ENCODE data around the gene EMSY.

EMSY gene

DNA sequence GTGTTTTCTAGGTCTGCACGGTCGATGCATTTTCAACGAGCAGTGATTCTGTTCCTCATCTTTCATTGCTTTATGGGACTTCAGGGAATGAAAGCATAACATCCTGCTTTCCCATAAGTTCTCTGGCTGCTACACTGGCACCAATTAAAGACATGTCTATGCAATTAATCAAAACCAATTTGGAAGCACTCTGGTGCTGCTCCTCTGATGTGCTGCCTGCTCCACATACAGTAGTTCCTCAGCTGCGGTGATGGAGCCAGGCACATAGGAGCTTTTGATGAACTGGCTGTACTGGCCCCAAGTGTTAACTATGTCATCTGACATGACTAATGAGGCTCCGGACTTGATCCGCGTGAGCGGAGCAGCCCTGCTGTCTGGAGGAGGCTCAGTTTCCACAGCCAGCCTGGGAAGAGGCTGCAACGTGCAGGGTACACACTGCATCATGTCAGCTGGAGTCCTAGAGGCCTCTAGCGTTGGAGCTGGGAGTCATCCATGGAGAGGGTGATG, 33.9 kb upstream of the EMSY start:
- Histone ChIP-seq H3K18ac (ENCODE audit: low read length) (no peak overlapping the region), H4K8ac (ENCODE audit: low read depth, low read length) (no peak overlapping the region), H3K14ac (ENCODE audit: low read length) (no peak overlapping the region), H4K12ac (ENCODE audit: low read depth, low read length) (no peak overlapping the region), H2AK5ac (ENCODE audit: low read length) (no peak overlapping the region), H2BK12ac (ENCODE audit: low read length) (no peak overlapping the region), H3K9me3 (ENCODE audit: insufficient read depth, low read depth, low read length) (no peaks in the 10 kb centered on the region), H3K4me1 (ENCODE audit: control insufficient read depth in 1 of 2, insufficient read depth in 2 of 2, low read length in 2 of 2) (no peaks in the 10 kb centered on the region), H2AFZ (ENCODE audit: insufficient read depth, low read length, poor library complexity) (no peak overlapping the region), H3K79me1 (ENCODE audit: low read length) (no peaks in the 10 kb centered on the region), H3K79me2 (ENCODE audit: control insufficient read depth, insufficient read depth, low read length, poor library complexity) (no peaks in the 10 kb centered on the region), H2BK120ac (ENCODE audit: insufficient read depth, low read length, poor library complexity) (no peak overlapping the region), H2BK5ac (ENCODE audit: low read depth, low read length, poor library complexity) (no peak overlapping the region), H3K36me3 (ENCODE audit: control insufficient read depth in 1 of 2, insufficient read depth in 2 of 2, low read length in 2 of 2) (no peaks in the 10 kb centered on the region), H3K9ac (ENCODE audit: low read length) (no peak overlapping the region), H3K4me2 (ENCODE audit: low read length) (no peak overlapping the region), H3K27ac (ENCODE audit: low read depth, low read length) (no peak overlapping the region), H3K4ac (ENCODE audit: low read depth, low read length) (no peak overlapping the region), H3K23ac (ENCODE audit: low read length) (no peak overlapping the region), H3K27me3 (ENCODE audit: insufficient read depth, low read length) (no peaks in the 10 kb centered on the region), H3K4me3 (ENCODE audit: low read depth, low read length) (no peak overlapping the region), H4K91ac (ENCODE audit: low read depth, low read length) (no peak overlapping the region)
- no CpG with 5 or more reads among the region's 10 CpGs for WGBS (ENCODE audit: extremely low coverage, insufficient coverage, insufficient read length)
- no peak for DNase-seq

DNA sequence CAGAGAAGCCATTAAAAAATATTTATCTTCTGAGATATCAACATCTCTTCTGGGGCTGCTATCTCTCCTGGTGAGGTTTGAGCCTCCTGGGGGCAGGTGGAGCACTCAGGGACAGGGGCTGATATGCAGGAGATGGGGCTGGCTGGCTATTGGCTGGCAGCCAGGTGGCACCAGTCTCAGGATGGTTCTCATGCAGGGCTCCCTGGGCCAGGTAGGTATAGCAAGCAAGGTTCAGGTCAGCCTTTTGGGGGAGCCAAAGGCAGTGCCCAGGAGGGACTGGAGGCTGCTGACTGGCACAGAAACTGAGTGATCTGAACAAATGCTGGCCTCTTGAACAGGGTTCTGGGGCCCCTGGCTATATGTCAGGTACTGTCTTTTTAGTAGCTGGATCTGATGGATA, 29.7 kb upstream of the EMSY start:
- Histone ChIP-seq H2BK12ac (ENCODE audit: low read length) (no peak overlapping the region), H2AFZ (ENCODE audit: insufficient read depth, low read length, poor library complexity) (no peak overlapping the region), H3K4me3 (ENCODE audit: low read depth, low read length) (no peak overlapping the region), H2BK5ac (ENCODE audit: low read depth, low read length, poor library complexity) (no peak overlapping the region), H3K4ac (ENCODE audit: low read depth, low read length) (no peak overlapping the region), H4K12ac (ENCODE audit: low read depth, low read length) (no peak overlapping the region), H3K18ac (ENCODE audit: low read length) (no peak overlapping the region), H3K4me1 (ENCODE audit: control insufficient read depth in 1 of 2, insufficient read depth in 2 of 2, low read length in 2 of 2) (no peaks in the 10 kb centered on the region), H3K27ac (ENCODE audit: low read depth, low read length) (no peak overlapping the region), H3K4me2 (ENCODE audit: low read length) (no peak overlapping the region), H3K27me3 (ENCODE audit: insufficient read depth, low read length) (no peaks in the 10 kb centered on the region), H3K23ac (ENCODE audit: low read length) (no peak overlapping the region), H2BK120ac (ENCODE audit: insufficient read depth, low read length, poor library complexity) (no peak overlapping the region), H3K14ac (ENCODE audit: low read length) (no peak overlapping the region), H3K79me2 (ENCODE audit: control insufficient read depth, insufficient read depth, low read length, poor library complexity) (no peaks in the 10 kb centered on the region), H2AK5ac (ENCODE audit: low read length) (no peak overlapping the region), H3K79me1 (ENCODE audit: low read length) (no peaks in the 10 kb centered on the region), H3K9ac (ENCODE audit: low read length) (no peak overlapping the region), H3K9me3 (ENCODE audit: insufficient read depth, low read depth, low read length) (no peaks in the 10 kb centered on the region), H4K91ac (ENCODE audit: low read depth, low read length) (no peak overlapping the region), H4K8ac (ENCODE audit: low read depth, low read length) (no peak overlapping the region), H3K36me3 (ENCODE audit: control insufficient read depth in 1 of 2, insufficient read depth in 2 of 2, low read length in 2 of 2) (no peaks in the 10 kb centered on the region)
- DNase-seq = no peak

DNA sequence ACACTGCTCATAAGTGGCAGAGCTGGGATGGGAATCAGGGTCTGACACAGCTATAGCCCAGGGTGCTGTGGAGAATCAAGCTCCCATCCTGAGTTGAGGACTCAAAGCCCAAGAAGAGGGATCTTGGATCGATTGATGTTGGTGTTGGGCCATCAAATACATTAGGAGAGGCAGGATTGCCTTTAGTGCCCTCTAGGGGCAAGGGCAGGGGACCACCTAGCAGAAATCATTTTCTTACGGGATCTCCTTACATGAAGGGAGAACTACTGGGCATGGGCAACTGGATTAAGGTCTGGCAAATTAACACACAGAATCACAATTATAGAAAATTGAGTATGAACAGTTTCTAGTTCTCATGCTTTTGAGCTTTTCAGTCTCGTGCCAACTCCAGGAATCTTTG, 24.9 kb upstream of the EMSY start:
- peak in 1 of 2 donors; percentile 31 for DNase-seq
- Histone ChIP-seq H4K91ac (ENCODE audit: low read depth, low read length) (no peak overlapping the region), H2BK120ac (ENCODE audit: insufficient read depth, low read length, poor library complexity) (no peak overlapping the region), H4K8ac (ENCODE audit: low read depth, low read length) (no peak overlapping the region), H3K23ac (ENCODE audit: low read length) (no peak overlapping the region), H2AFZ (ENCODE audit: insufficient read depth, low read length, poor library complexity) (no peak overlapping the region), H3K27ac (ENCODE audit: low read depth, low read length) (no peak overlapping the region), H3K9me3 (ENCODE audit: insufficient read depth, low read depth, low read length) (no peaks in the 10 kb centered on the region), H2AK5ac (ENCODE audit: low read length) (no peak overlapping the region), H3K79me2 (ENCODE audit: control insufficient read depth, insufficient read depth, low read length, poor library complexity) (no peaks in the 10 kb centered on the region), H3K4me1 (ENCODE audit: control insufficient read depth in 1 of 2, insufficient read depth in 2 of 2, low read length in 2 of 2) (no peaks in the 10 kb centered on the region), H2BK12ac (ENCODE audit: low read length) (no peak overlapping the region), H3K36me3 (ENCODE audit: control insufficient read depth in 1 of 2, insufficient read depth in 2 of 2, low read length in 2 of 2) (no peaks in the 10 kb centered on the region), H3K27me3 (ENCODE audit: insufficient read depth, low read length) (no peaks in the 10 kb centered on the region), H3K79me1 (ENCODE audit: low read length) (no peaks in the 10 kb centered on the region), H4K12ac (ENCODE audit: low read depth, low read length) (no peak overlapping the region), H3K4ac (ENCODE audit: low read depth, low read length) (no peak overlapping the region), H3K4me3 (ENCODE audit: low read depth, low read length) (no peak overlapping the region), H3K4me2 (ENCODE audit: low read length) (no peak overlapping the region), H3K14ac (ENCODE audit: low read length) (no peak overlapping the region), H3K18ac (ENCODE audit: low read length) (no peak overlapping the region), H3K9ac (ENCODE audit: low read length) (no peak overlapping the region), H2BK5ac (ENCODE audit: low read depth, low read length, poor library complexity) (no peak overlapping the region)
- no CpG with 5 or more reads among the region's 3 CpGs for WGBS (ENCODE audit: extremely low coverage, insufficient coverage, insufficient read length)

DNA sequence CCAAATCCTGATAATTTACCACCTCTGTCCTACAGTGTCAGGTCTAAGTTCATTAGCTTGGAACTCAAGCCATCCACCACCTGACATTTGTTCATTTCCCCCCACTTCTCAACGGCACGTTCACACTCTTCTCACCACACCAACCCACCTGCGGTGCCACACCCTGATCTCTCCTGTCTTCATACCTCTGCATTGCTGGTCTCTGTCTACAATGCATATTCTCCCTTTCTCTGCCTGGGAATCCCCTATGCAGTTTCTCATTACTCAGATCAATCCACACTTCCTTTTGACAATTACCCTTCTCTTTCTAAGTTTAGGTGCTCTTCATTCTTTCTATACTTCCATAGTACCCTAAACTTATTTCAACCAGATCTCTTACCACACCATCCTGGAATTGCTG, 20.4 kb upstream of the EMSY start:
- Histone ChIP-seq H3K36me3 (ENCODE audit: control insufficient read depth in 1 of 2, insufficient read depth in 2 of 2, low read length in 2 of 2) (no peaks in the 10 kb centered on the region), H4K91ac (ENCODE audit: low read depth, low read length) (no peak overlapping the region)

More for the DNA sequence above, 20.4 kb upstream of the EMSY start:
- no peak overlapping the region for H2AK5ac ChIP-seq (ENCODE audit: low read length)
- H3K14ac ChIP-seq (ENCODE audit: low read length) = no peak overlapping the region
- no peak overlapping the region for H4K12ac ChIP-seq (ENCODE audit: low read depth, low read length)
- DNase-seq = no peak
- H3K79me1 ChIP-seq (ENCODE audit: low read length) = no peaks in the 10 kb centered on the region
- no peak overlapping the region for H3K9ac ChIP-seq (ENCODE audit: low read length)
- no peaks in the 10 kb centered on the region for H3K4me1 ChIP-seq (ENCODE audit: control insufficient read depth in 1 of 2, insufficient read depth in 2 of 2, low read length in 2 of 2)
- no peak overlapping the region for H3K4me2 ChIP-seq (ENCODE audit: low read length)
- no peaks in the 10 kb centered on the region for H3K27me3 ChIP-seq (ENCODE audit: insufficient read depth, low read length)
- H2BK12ac ChIP-seq (ENCODE audit: low read length) = no peak overlapping the region
- WGBS (ENCODE audit: extremely low coverage, insufficient coverage, insufficient read length) = no CpG with 5 or more reads among the region's 3 CpGs
- no peak overlapping the region for H3K18ac ChIP-seq (ENCODE audit: low read length)
- H2BK120ac ChIP-seq (ENCODE audit: insufficient read depth, low read length, poor library complexity) = no peak overlapping the region
- H3K9me3 ChIP-seq (ENCODE audit: insufficient read depth, low read depth, low read length) = no peaks in the 10 kb centered on the region
- H3K79me2 ChIP-seq (ENCODE audit: control insufficient read depth, insufficient read depth, low read length, poor library complexity) = no peaks in the 10 kb centered on the region
- no peak overlapping the region for H3K23ac ChIP-seq (ENCODE audit: low read length)
- no peak overlapping the region for H2AFZ ChIP-seq (ENCODE audit: insufficient read depth, low read length, poor library complexity)
- no peak overlapping the region for H3K27ac ChIP-seq (ENCODE audit: low read depth, low read length)
- no peak overlapping the region for H3K4me3 ChIP-seq (ENCODE audit: low read depth, low read length)
- no peak overlapping the region for H4K8ac ChIP-seq (ENCODE audit: low read depth, low read length)
- H3K4ac ChIP-seq (ENCODE audit: low read depth, low read length) = no peak overlapping the region
- no peak overlapping the region for H2BK5ac ChIP-seq (ENCODE audit: low read depth, low read length, poor library complexity)
